PC-9 (cell line): Measurements from ENCODE around the gene RPL10A. TPM values are rescaled to one million over a fixed set of nuclear protein-coding genes. Genes with fewer than 3 reads are reported as not detected.

ENCODE experiments used
- BruUV-seq: library from RNA; stranded (reverse); fragments of 400-500 nt; replicated peaks from 2 replicates; lab custom pipeline; 2021; lab: Mats Ljungman, UMichigan
- CTCF ChIA-PET: fragments of 300-600 bp; sonication (Branson Sonifier 250); formaldehyde crosslinking; loops from one replicate; lab custom pipeline; 2022; ENCODE audit warnings: antibody characterized with exemption; lab: Charles Lee
- POLR2A ChIA-PET: fragments of 300-600 bp; sonication (Branson Sonifier 250); formaldehyde crosslinking; loops from one replicate; lab custom pipeline; 2022; ENCODE audit warnings: antibody characterized with exemption; ENCODE audit not compliant: unreplicated experiment; lab: Charles Lee
- DNase-seq, 2 experiments: peaks; one replicate each; pipeline versions ENCODE4 v3.0.0 to v3.0.0-alpha.2; 2015 to 2022; ENCODE audit warnings: mixed read lengths in 1 of 2
- H2AFZ ChIP-seq: fragments of 200-600 bp; sonication (generic); 2 replicates; pipeline ENCODE4 v1.8.1; 2017; ENCODE audit warnings: antibody characterized with exemption
- H3F3A ChIP-seq: fragments of 200-600 bp; sonication (generic); 2 replicates; pipeline ENCODE4 v1.8.1; 2017; ENCODE audit warnings: antibody characterized with exemption, mild to moderate bottlenecking, low read depth; ENCODE audit not compliant: insufficient read depth
- H3K27ac ChIP-seq: fragments of 200-600 bp; sonication (generic); 2 replicates; pipeline ENCODE4 v1.6.1; 2016; ENCODE audit warnings: mixed run types
- H3K27me3 ChIP-seq: fragments of 200-600 bp; sonication (generic); 2 replicates; pipeline ENCODE4 v1.6.1; 2016; ENCODE audit warnings: low read depth, mixed run types; ENCODE audit not compliant: insufficient read depth
- H3K36me3 ChIP-seq: fragments of 200-600 bp; sonication (generic); 2 replicates; pipeline ENCODE4 v1.6.1; 2016; ENCODE audit warnings: low read depth, mixed run types
- H3K4me1 ChIP-seq: fragments of 200-600 bp; sonication (generic); replicated peaks from 2 replicates; pipeline ENCODE4 v1.6.1; 2016; ENCODE audit warnings: mixed run types; ENCODE audit not compliant: insufficient read depth
- H3K4me2 ChIP-seq: fragments of 200-600 bp; sonication (generic); 2 replicates; pipeline ENCODE4 v1.6.1; 2017; ENCODE audit warnings: mixed run types
- H3K4me3 ChIP-seq: fragments of 200-600 bp; sonication (generic); 2 replicates; pipeline ENCODE4 v1.6.1; 2016; ENCODE audit warnings: mixed run types
- H3K79me2 ChIP-seq: fragments of 200-600 bp; sonication (generic); 2 replicates; pipeline ENCODE4 v1.6.1; 2017; ENCODE audit warnings: low read depth, mixed run types
- H3K9me2 ChIP-seq: fragments of 200-600 bp; sonication (generic); 2 replicates; pipeline ENCODE4 v1.8.1; 2017; ENCODE audit warnings: mild to moderate bottlenecking; ENCODE audit not compliant: insufficient read depth
- H3K9me3 ChIP-seq: fragments of 200-600 bp; sonication (generic); 2 replicates; pipeline ENCODE4 v1.8.1; 2016; ENCODE audit warnings: low read depth; ENCODE audit not compliant: insufficient read depth
- H4K20me1 ChIP-seq: fragments of 200-600 bp; sonication (generic); 2 replicates; pipeline ENCODE4 v1.8.1; 2017; ENCODE audit not compliant: insufficient read depth
- EZH2 ChIP-seq: fragments of 200-600 bp; sonication (generic); IDR thresholded peaks from 2 replicates; pipeline ENCODE4 v1.8.0; 2017; ENCODE audit warnings: antibody characterized with exemption, low read depth
- intact Hi-C: fragments of 100-400 bp; cut with micrococcal nuclease; formaldehyde crosslinking; loops from one replicate; pipeline ENCODE4 v1.10.0; 2022; ENCODE audit not compliant: unreplicated experiment
- total RNA-seq: library from RNA; stranded (reverse); gene quantifications from 2 replicates; pipeline ENCODE4 v1.2.3, GENCODE V29; 2021
- TF ChIP-seq, protein P1 (sequence below): fragments of 200-600 bp; sonication (generic); conservative IDR thresholded peaks from 2 replicates; pipeline ENCODE4 v1.6.1; 2017; ENCODE audit warnings: mixed run types, antibody characterized with exemption, mild to moderate bottlenecking, moderate library complexity

RPL10A gene
- total RNA-seq, 1 experiment from 2014 or later, result 1,335 TPM

GRCh38 chr6:35480176-35480575 lies 12.0 kb downstream of the RPL10A start:
- intact Hi-C loops, result no loop called here
- Histone ChIP-seq H3K27ac (no peak overlapping the region), H3K79me2 (no peaks in the 10 kb centered on the region), H3F3A (peaks cover 9% of the 10 kb centered on the region), H3K4me1 (peaks cover 14% of the 10 kb centered on the region), H4K20me1 (no peaks in the 10 kb centered on the region), H3K9me3 (no peaks in the 10 kb centered on the region), H3K36me3 (no peaks in the 10 kb centered on the region), H3K4me2 (no peak overlapping the region), H2AFZ (no peak overlapping the region), H3K4me3 (no peak overlapping the region), H3K9me2 (no peaks in the 10 kb centered on the region), H3K27me3 (no peaks in the 10 kb centered on the region)
- no peak for DNase-seq
- ChIA-PET POLR2A (no interaction called here), CTCF (no interaction called here)
- TF ChIP-seq EZH2, result no peak
- TF ChIP-seq, protein P1, sequence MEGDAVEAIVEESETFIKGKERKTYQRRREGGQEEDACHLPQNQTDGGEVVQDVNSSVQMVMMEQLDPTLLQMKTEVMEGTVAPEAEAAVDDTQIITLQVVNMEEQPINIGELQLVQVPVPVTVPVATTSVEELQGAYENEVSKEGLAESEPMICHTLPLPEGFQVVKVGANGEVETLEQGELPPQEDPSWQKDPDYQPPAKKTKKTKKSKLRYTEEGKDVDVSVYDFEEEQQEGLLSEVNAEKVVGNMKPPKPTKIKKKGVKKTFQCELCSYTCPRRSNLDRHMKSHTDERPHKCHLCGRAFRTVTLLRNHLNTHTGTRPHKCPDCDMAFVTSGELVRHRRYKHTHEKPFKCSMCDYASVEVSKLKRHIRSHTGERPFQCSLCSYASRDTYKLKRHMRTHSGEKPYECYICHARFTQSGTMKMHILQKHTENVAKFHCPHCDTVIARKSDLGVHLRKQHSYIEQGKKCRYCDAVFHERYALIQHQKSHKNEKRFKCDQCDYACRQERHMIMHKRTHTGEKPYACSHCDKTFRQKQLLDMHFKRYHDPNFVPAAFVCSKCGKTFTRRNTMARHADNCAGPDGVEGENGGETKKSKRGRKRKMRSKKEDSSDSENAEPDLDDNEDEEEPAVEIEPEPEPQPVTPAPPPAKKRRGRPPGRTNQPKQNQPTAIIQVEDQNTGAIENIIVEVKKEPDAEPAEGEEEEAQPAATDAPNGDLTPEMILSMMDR, result no peak
- no TSS peak for BruUV-seq

DNA sequence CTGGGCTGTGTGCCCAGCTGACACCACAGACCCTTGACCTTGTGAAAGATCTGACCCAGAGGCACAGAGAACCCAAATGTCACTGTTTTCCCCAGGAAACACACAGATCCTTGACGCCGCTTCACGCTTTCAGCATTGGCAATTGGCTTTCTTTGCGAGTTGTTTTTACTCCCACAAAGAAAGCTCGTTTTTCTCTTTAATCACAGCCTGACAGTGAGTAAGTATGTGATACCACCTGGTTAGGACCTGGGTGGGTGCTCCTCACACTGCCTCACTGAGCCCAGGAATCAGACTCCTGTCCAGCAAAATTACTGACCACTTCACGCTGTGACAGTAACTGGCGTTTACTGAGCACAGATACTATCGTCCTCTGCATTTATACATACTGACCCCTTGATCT lies 13.0 kb downstream of the RPL10A start:
- Histone ChIP-seq H3K4me3 (no peak overlapping the region), H3K79me2 (no peaks in the 10 kb centered on the region), H3F3A (peaks cover 18% of the 10 kb centered on the region), H3K9me2 (no peaks in the 10 kb centered on the region), H3K27ac (no peak overlapping the region), H3K36me3 (no peaks in the 10 kb centered on the region), H3K4me1 (peaks cover 23% of the 10 kb centered on the region), H4K20me1 (no peaks in the 10 kb centered on the region), H3K4me2 (no peak overlapping the region), H2AFZ (no peak overlapping the region), H3K9me3 (no peaks in the 10 kb centered on the region), H3K27me3 (no peaks in the 10 kb centered on the region)
- ChIA-PET POLR2A (no interaction called here), CTCF (no interaction called here)
- no peak for DNase-seq
- no peak for TF ChIP-seq EZH2
- TF ChIP-seq, protein P1, result no peak
- intact Hi-C loops, result no loop called here
- BruUV-seq, result no TSS peak

- Histone ChIP-seq H3K4me1 (peaks cover 41% of the 10 kb centered on the region), H3K27ac (no peak overlapping the region), H3K27me3 (no peaks in the 10 kb centered on the region), H3F3A (peaks cover 31% of the 10 kb centered on the region), H3K9me2 (no peaks in the 10 kb centered on the region), H3K36me3 (no peaks in the 10 kb centered on the region), H3K79me2 (peaks cover 14% of the 10 kb centered on the region), H3K4me2 (no peak overlapping the region), H3K4me3 (no peak overlapping the region), H3K9me3 (no peaks in the 10 kb centered on the region), H4K20me1 (no peaks in the 10 kb centered on the region), H2AFZ (no peak overlapping the region)
- intact Hi-C loops, result no loop called here
- no peak for TF ChIP-seq EZH2
- TF ChIP-seq, protein P1, result no peak
- no TSS peak for BruUV-seq
- ChIA-PET POLR2A (no interaction called here), CTCF (no interaction called here)
- DNase-seq, result no peak
Observed at GRCh38 chr6:35483062-35483461, 14.9 kb downstream of the RPL10A start.
